ENCODE measurements around the gene TOMM20. TPM values are rescaled to one million over a fixed set of nuclear protein-coding genes. Genes with fewer than 3 reads are reported as not detected.

Gene TOMM20
- total RNA-seq, 1 experiment from 2014 or later = 184 TPM

DNA sequence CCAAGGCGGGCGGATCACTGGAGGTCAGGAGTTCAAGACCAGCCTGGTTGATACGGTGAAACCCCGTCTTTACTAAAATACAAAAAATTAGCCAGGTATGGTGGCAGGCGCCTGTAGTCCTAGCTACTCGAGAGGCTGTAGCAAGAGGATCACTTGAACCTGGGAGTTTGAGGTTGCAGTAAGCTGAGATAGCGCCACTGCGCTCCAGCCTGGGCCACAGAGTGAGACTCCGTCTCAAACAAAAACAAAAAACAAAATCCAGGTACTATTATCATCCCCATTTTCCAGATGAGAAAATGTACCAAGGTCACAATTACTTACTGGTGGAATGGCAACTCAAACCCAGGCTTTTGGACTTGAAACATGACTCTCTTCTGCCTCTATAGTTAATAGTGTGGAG, 4.5 kb downstream of the TOMM20 start (continued):
- TF ChIP-seq, protein P1, sequence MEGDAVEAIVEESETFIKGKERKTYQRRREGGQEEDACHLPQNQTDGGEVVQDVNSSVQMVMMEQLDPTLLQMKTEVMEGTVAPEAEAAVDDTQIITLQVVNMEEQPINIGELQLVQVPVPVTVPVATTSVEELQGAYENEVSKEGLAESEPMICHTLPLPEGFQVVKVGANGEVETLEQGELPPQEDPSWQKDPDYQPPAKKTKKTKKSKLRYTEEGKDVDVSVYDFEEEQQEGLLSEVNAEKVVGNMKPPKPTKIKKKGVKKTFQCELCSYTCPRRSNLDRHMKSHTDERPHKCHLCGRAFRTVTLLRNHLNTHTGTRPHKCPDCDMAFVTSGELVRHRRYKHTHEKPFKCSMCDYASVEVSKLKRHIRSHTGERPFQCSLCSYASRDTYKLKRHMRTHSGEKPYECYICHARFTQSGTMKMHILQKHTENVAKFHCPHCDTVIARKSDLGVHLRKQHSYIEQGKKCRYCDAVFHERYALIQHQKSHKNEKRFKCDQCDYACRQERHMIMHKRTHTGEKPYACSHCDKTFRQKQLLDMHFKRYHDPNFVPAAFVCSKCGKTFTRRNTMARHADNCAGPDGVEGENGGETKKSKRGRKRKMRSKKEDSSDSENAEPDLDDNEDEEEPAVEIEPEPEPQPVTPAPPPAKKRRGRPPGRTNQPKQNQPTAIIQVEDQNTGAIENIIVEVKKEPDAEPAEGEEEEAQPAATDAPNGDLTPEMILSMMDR (IDR thresholded peaks at IDR 0.05) = no peak

DNA sequence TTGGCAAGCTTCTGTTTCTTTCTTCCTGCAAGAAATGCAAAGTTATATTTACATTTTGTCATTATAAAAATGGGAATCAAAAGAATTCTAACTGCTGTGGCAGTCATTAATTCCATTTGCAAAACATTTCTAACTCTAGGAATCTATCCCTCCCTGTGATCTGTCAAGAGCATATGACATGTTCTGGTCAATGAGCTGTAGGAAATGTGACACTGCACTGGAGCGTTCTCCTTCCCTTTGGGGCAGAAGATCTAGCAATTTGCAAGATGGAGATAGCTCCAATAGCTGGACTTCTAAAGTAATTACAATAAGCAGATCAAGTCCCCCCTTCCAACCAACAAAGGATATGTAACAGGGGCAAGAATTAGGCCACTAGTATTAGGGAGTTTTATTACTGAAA, 6.3 kb downstream of the TOMM20 start:
- ChIA-PET POLR2A (no interaction called here), CTCF (interaction anchor here (0.6 to 1.5 kb wide), 3 partner anchors 13 to 293 kb away, joined by 3 read pairs; no protein-coding TSS in a partner anchor)

More for the DNA sequence above, 6.3 kb downstream of the TOMM20 start:
- no peak for ATAC-seq
- peaks cover 77% of the 10 kb centered on the region for H3K36me3 Mint-ChIP-seq
- H3K27me3 Mint-ChIP-seq (ENCODE audit: low read depth) = no peaks in the 10 kb centered on the region
- H3K27ac Mint-ChIP-seq = peak overlapping the region; percentile 81; the same call in 1 of the 2 replicates
- TF ChIP-seq MYBL2 (CRISPR knock-in tag; IDR thresholded peaks at IDR 0.05) = no peak
- TF ChIP-seq IRF2 (CRISPR knock-in tag; IDR thresholded peaks at IDR 0.05; ENCODE audit: borderline replicate concordance, low read depth) = no peak
- TF ChIP-seq, protein P2, sequence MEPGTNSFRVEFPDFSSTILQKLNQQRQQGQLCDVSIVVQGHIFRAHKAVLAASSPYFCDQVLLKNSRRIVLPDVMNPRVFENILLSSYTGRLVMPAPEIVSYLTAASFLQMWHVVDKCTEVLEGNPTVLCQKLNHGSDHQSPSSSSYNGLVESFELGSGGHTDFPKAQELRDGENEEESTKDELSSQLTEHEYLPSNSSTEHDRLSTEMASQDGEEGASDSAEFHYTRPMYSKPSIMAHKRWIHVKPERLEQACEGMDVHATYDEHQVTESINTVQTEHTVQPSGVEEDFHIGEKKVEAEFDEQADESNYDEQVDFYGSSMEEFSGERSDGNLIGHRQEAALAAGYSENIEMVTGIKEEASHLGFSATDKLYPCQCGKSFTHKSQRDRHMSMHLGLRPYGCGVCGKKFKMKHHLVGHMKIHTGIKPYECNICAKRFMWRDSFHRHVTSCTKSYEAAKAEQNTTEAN (CRISPR knock-in tag; IDR thresholded peaks at IDR 0.05) = no peak
- TF ChIP-seq, protein P3, sequence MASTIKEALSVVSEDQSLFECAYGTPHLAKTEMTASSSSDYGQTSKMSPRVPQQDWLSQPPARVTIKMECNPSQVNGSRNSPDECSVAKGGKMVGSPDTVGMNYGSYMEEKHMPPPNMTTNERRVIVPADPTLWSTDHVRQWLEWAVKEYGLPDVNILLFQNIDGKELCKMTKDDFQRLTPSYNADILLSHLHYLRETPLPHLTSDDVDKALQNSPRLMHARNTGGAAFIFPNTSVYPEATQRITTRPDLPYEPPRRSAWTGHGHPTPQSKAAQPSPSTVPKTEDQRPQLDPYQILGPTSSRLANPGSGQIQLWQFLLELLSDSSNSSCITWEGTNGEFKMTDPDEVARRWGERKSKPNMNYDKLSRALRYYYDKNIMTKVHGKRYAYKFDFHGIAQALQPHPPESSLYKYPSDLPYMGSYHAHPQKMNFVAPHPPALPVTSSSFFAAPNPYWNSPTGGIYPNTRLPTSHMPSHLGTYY (CRISPR knock-in tag; IDR thresholded peaks at IDR 0.05) = no peak
- TF ChIP-seq RORB (CRISPR knock-in tag; IDR thresholded peaks at IDR 0.05) = no peak
- TF ChIP-seq ZSCAN18 (CRISPR knock-in tag; IDR thresholded peaks at IDR 0.05) = no peak
- TF ChIP-seq SOX15 (CRISPR knock-in tag; IDR thresholded peaks at IDR 0.05) = no peak
- TF ChIP-seq, protein P4, sequence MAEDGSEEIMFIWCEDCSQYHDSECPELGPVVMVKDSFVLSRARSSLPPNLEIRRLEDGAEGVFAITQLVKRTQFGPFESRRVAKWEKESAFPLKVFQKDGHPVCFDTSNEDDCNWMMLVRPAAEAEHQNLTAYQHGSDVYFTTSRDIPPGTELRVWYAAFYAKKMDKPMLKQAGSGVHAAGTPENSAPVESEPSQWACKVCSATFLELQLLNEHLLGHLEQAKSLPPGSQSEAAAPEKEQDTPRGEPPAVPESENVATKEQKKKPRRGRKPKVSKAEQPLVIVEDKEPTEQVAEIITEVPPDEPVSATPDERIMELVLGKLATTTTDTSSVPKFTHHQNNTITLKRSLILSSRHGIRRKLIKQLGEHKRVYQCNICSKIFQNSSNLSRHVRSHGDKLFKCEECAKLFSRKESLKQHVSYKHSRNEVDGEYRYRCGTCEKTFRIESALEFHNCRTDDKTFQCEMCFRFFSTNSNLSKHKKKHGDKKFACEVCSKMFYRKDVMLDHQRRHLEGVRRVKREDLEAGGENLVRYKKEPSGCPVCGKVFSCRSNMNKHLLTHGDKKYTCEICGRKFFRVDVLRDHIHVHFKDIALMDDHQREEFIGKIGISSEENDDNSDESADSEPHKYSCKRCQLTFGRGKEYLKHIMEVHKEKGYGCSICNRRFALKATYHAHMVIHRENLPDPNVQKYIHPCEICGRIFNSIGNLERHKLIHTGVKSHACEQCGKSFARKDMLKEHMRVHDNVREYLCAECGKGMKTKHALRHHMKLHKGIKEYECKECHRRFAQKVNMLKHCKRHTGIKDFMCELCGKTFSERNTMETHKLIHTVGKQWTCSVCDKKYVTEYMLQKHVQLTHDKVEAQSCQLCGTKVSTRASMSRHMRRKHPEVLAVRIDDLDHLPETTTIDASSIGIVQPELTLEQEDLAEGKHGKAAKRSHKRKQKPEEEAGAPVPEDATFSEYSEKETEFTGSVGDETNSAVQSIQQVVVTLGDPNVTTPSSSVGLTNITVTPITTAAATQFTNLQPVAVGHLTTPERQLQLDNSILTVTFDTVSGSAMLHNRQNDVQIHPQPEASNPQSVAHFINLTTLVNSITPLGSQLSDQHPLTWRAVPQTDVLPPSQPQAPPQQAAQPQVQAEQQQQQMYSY (CRISPR knock-in tag; IDR thresholded peaks at IDR 0.05) = no peak
- TF ChIP-seq PRRX2 (CRISPR knock-in tag; IDR thresholded peaks at IDR 0.05) = no peak
- TF ChIP-seq TCF7 (CRISPR knock-in tag; IDR thresholded peaks at IDR 0.05; ENCODE audit: low read depth) = no peak
- TF ChIP-seq ETV6 (CRISPR knock-in tag; IDR thresholded peaks at IDR 0.05) = no peak
- TF ChIP-seq MLX (CRISPR knock-in tag; IDR thresholded peaks at IDR 0.05) = no peak
- H3K9me3 Mint-ChIP-seq = no peaks in the 10 kb centered on the region
- DNase-seq (ENCODE audit: low spot score) = no peak
- H3K4me1 Mint-ChIP-seq = peaks cover 29% of the 10 kb centered on the region
- H3K4me3 Mint-ChIP-seq = no peak overlapping the region
